ENCODE results near the gene SCLT1.

GRCh38 chr4:129080129-129080528 is 13.2 kb downstream of the SCLT1 start:
- TF ChIP-seq CTCF (IDR thresholded peaks at IDR 0.05): no peak
- no peak for TF ChIP-seq EP300 (IDR thresholded peaks at IDR 0.05)
- no peak for TF ChIP-seq POLR2A (IDR thresholded peaks at IDR 0.05)
- no peak for TF ChIP-seq POLR2AphosphoS5 (IDR thresholded peaks at IDR 0.05)

All from gastroesophageal sphincter (tissue), 3 donors.